Activated CD4-positive, alpha-beta memory T cell treated with anti-CD3 and anti-CD28 coated beads, Interleukin-2, amount 10 ng/mL, durations not matched to agents 7 days and 5 days (primary cell): ENCODE measurements around the gene FMN2. TPM values are rescaled to one million over a fixed set of nuclear protein-coding genes. Genes with fewer than 3 reads are reported as not detected.

Source experiments
- CTCF ChIA-PET: fragments of 350-600 bp; sonication (Branson Sonifier 250); formaldehyde crosslinking; loops from one replicate; lab custom pipeline; 2021; ENCODE audit warnings: antibody characterized with exemption, inconsistent platforms; lab: Charles Lee
- POLR2A ChIA-PET: fragments of 350-600 bp; sonication (Branson Sonifier 250); formaldehyde crosslinking; loops from one replicate; lab custom pipeline; 2021; ENCODE audit warnings: antibody characterized with exemption; lab: Charles Lee
- DNase-seq: peaks from one replicate; pipeline ENCODE4 v3.0.0-alpha.2; 2020
- H3K27ac Mint-ChIP-seq: one replicate; pipeline ENCODE4 v1.8.0; 2021; ENCODE audit warnings: mild to moderate bottlenecking, mixed read lengths
- H3K27me3 Mint-ChIP-seq: one replicate; pipeline ENCODE4 v1.8.0; 2021; ENCODE audit warnings: mixed read lengths
- H3K36me3 Mint-ChIP-seq: one replicate; pipeline ENCODE4 v1.8.0; 2021; ENCODE audit warnings: low read depth, mixed read lengths
- H3K4me1 Mint-ChIP-seq: one replicate; pipeline ENCODE4 v1.8.0; 2021; ENCODE audit warnings: mixed read lengths
- H3K4me3 Mint-ChIP-seq: one replicate; pipeline ENCODE4 v1.8.0; 2021; ENCODE audit warnings: mild to moderate bottlenecking, mixed read lengths
- H3K9me3 Mint-ChIP-seq: one replicate; pipeline ENCODE4 v1.8.0; 2021; ENCODE audit warnings: mixed read lengths
- total RNA-seq, 2 experiments: library from RNA; stranded (reverse); gene quantifications; one replicate each; pipeline ENCODE4 v1.2.3, GENCODE V29; 2021

The FMN2 gene
- total RNA-seq, 2 experiments from 2014 or later: not detected

DNA sequence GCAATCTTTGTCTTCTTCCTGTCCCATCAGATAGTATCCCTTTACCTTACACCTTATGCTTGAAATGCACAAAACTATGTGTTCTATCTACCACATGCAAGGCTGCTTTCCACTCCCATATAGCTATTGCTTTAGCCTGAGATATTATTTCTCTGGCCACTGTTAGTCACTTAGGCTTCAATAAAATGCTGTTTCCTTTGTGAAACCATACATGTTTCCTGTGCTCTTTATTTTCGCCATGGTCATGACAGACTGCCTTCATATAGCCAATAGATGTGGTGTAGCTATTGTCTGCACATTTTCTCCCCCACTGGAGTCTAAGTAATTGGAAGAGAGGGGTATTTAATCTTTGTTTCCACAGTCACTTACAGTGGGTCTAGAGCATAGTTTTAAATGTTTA lies 411.9 kb downstream of the FMN2 start:
- POLR2A ChIA-PET: no interaction called here
- DNase-seq: no peak
- no peaks in the 10 kb centered on the region for H3K27me3 Mint-ChIP-seq
- H3K27ac Mint-ChIP-seq: no peak overlapping the region
- CTCF ChIA-PET: no interaction called here
- peaks cover 17% of the 10 kb centered on the region for H3K4me1 Mint-ChIP-seq
- peaks cover 3% of the 10 kb centered on the region for H3K9me3 Mint-ChIP-seq
- H3K36me3 Mint-ChIP-seq: no peaks in the 10 kb centered on the region
- H3K4me3 Mint-ChIP-seq: no peak overlapping the region

GRCh38 chr1:240506176-240506575 lies 414.5 kb downstream of the FMN2 start:
- H3K27me3 Mint-ChIP-seq: no peaks in the 10 kb centered on the region
- POLR2A ChIA-PET: no interaction called here
- H3K27ac Mint-ChIP-seq: no peak overlapping the region
- H3K4me1 Mint-ChIP-seq: peaks cover 4% of the 10 kb centered on the region
- CTCF ChIA-PET: no interaction called here
- no peaks in the 10 kb centered on the region for H3K9me3 Mint-ChIP-seq
- no peak for DNase-seq
- no peak overlapping the region for H3K4me3 Mint-ChIP-seq
- H3K36me3 Mint-ChIP-seq: no peaks in the 10 kb centered on the region

DNA sequence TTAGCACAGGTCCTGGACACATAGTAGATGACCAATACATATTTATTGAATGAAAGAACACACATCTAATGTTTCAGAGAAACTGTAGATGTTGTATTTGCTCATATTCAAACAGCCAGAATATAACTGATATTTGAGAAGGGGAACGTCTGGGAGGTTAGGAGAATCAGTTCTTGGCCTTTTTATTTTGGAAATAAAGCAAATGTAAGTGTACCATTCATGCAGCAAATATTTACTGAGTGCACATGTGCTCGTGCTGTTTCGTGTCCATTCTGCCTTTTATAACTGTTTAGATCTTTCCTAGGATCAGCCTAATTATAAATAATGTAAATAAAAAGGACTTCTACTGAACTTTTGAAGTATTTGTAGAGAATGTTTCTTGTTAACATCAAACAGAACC lies 416.5 kb downstream of the FMN2 start:
- Mint-ChIP-seq H3K27ac (no peak overlapping the region), H3K36me3 (no peaks in the 10 kb centered on the region), H3K4me1 (peaks cover 4% of the 10 kb centered on the region), H3K9me3 (no peaks in the 10 kb centered on the region), H3K4me3 (no peak overlapping the region), H3K27me3 (no peaks in the 10 kb centered on the region)
- CTCF ChIA-PET: no interaction called here
- POLR2A ChIA-PET: no interaction called here
- no peak for DNase-seq

DNA sequence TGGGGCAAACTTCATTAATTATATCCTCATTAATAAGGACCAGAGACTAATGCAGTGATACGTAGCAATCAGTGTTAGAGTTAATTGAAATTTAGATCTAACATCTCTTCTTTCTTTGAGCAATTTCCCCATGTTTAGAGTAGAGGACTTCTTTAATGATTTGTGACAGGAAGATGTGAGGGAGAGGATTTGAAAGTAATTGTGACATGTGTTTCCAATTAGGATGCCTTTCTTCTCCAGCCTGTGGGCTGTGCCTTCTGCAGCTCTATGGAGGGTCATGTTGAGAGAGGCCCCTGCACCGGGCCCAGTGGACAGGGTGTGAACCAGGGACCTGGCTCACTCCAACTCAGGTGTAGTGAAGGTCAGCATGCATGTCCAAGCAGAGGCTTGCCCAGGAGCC lies 417.3 kb downstream of the FMN2 start:
- CTCF ChIA-PET: no interaction called here
- no peaks in the 10 kb centered on the region for H3K27me3 Mint-ChIP-seq

DNA sequence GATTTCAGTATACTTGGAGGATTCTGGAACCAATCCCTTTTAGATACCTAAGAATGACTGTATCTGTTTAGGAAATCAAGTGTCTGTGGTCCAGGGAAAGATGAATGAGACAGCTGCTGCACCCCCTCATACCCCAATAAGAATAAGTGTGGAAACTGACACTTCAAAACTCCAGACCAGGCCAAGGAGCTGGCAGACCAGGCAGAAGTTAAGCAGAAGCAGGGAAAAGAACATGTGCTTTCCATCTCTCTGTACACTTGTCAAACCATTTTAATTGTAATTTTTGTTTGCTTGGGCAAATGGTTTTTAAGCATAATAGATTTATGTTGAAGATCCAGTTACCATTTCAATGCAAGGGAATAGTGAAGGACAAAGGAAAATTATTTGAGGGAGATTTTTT lies 420.1 kb downstream of the FMN2 start:
- H3K27ac Mint-ChIP-seq: no peak overlapping the region
- H3K27me3 Mint-ChIP-seq: no peaks in the 10 kb centered on the region

More for the DNA sequence above, 417.3 kb downstream of the FMN2 start:
- Mint-ChIP-seq H3K36me3 (no peaks in the 10 kb centered on the region), H3K4me3 (no peak overlapping the region), H3K27ac (no peak overlapping the region), H3K4me1 (peaks cover 4% of the 10 kb centered on the region), H3K9me3 (no peaks in the 10 kb centered on the region)
- POLR2A ChIA-PET: no interaction called here
- DNase-seq: no peak

DNA sequence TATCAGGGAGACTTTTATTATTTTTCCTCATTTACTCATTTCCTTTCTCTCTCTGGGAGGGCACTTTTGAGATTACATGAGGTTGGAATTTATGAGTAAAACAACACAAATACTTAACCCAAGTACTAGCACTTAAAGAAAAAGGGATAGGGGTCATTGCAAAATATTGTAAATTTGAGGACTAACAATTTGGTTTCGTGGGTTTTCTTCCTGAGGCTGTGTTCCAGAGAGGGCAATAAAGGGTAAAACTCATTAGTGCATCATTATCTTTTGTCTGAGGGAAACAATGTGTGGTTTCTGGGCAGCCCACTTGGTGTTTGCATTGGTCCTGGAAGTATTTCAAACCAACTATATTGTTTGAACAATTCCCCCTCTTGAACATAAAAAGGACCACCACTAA lies 423.8 kb downstream of the FMN2 start:
- Mint-ChIP-seq H3K27ac (no peak overlapping the region), H3K4me1 (no peaks in the 10 kb centered on the region), H3K4me3 (no peak overlapping the region), H3K36me3 (no peaks in the 10 kb centered on the region), H3K27me3 (peaks cover 1% of the 10 kb centered on the region), H3K9me3 (no peaks in the 10 kb centered on the region)
- ChIA-PET POLR2A (no interaction called here), CTCF (no interaction called here)
- no peak for DNase-seq

More for the DNA sequence above, 420.1 kb downstream of the FMN2 start:
- Mint-ChIP-seq H3K9me3 (no peaks in the 10 kb centered on the region), H3K36me3 (no peaks in the 10 kb centered on the region), H3K4me3 (no peak overlapping the region), H3K4me1 (no peaks in the 10 kb centered on the region)
- DNase-seq: no peak
- CTCF ChIA-PET: no interaction called here
- POLR2A ChIA-PET: no interaction called here

- no peaks in the 10 kb centered on the region for H3K4me1 Mint-ChIP-seq
- DNase-seq: no peak
- no peak overlapping the region for H3K4me3 Mint-ChIP-seq
- POLR2A ChIA-PET: no interaction called here
- no peaks in the 10 kb centered on the region for H3K9me3 Mint-ChIP-seq
- H3K27me3 Mint-ChIP-seq: peaks cover 1% of the 10 kb centered on the region
- no peaks in the 10 kb centered on the region for H3K36me3 Mint-ChIP-seq
- CTCF ChIA-PET: no interaction called here
- no peak overlapping the region for H3K27ac Mint-ChIP-seq
These were observed 424.4 kb downstream of the FMN2 start for GRCh38 chr1:240516069-240516468.

GRCh38 chr1:240517891-240518290 lies 426.2 kb downstream of the FMN2 start:
- H3K27me3 Mint-ChIP-seq: peaks cover 1% of the 10 kb centered on the region
- no peak overlapping the region for H3K4me3 Mint-ChIP-seq
- CTCF ChIA-PET: no interaction called here
- H3K27ac Mint-ChIP-seq: no peak overlapping the region
- H3K36me3 Mint-ChIP-seq: no peaks in the 10 kb centered on the region
- H3K4me1 Mint-ChIP-seq: no peaks in the 10 kb centered on the region
- no peak for DNase-seq
- POLR2A ChIA-PET: no interaction called here
- no peaks in the 10 kb centered on the region for H3K9me3 Mint-ChIP-seq

DNA sequence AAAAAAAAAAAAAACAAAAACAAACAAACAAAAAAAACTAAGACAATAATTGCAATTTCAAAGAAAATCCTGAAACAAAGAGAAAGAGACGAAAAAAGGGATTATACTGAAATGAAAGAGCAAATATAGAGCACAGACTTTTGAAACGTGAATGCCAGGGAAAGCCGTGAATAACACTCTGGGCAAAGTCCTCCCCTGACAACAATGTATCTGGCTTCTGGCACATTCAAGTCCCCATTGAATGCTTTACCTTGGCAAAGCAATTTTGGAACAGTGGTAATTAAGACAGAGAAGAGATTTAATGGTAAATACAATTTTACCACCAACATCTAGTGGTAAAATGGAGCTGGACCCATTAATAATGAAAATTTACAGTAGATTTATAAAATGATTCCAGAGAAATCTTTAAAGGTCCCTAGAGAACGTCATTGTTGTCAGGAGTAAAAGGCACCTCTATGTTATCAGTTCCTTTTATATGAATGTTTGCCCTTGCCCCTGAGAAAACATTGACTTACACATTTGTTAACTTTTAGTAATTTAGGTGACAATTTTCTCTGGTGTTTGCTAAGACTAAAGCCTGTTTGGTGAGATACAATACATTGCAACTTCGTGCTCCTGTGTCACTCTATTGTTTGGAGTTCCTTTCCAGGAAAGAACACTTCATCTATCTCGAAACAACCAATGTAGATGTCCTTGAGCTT lies 430.6 kb downstream of the FMN2 start:
- no peaks in the 10 kb centered on the region for H3K9me3 Mint-ChIP-seq
- ChIA-PET POLR2A (no interaction called here), CTCF (no interaction called here)
- no peak for DNase-seq
- H3K4me1 Mint-ChIP-seq: no peaks in the 10 kb centered on the region
- H3K4me3 Mint-ChIP-seq: no peak overlapping the region
- H3K27me3 Mint-ChIP-seq: peaks cover 1% of the 10 kb centered on the region
- H3K27ac Mint-ChIP-seq: no peak overlapping the region
- no peaks in the 10 kb centered on the region for H3K36me3 Mint-ChIP-seq

DNA sequence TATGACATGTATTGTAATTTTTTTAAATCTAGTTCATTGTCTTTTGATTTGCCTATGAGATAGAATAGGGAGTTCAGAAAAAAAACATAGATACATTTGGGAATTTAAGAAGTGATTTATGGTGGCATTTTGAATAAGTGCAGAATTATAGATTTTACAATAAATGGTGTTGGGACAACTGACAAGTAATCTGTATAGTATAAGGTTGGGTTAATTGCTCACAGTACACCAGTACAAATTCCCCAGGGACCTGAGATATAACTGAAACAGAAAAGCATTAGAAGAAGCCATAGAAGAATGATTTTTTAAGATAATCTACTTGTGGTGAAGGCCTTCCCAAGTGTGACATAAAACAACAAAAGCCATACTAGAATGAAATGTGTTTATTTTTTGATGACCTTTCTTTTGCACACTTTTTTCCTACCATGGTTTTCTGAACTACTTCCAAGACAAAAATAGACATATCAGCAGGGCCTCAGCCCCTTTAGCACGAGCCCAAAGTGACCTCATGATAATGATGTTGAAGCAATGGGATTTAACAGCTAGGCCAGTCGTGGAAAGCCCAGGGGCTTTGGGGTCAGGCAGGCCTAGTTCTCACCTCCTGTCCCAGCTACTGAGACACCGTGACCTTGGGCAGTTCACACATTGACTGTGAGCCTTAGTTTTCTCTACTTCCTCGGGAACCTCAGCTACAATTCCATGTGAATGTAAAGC lies 432.8 kb downstream of the FMN2 start:
- no peak overlapping the region for H3K27ac Mint-ChIP-seq
- H3K9me3 Mint-ChIP-seq: no peaks in the 10 kb centered on the region
- no peak for DNase-seq
- POLR2A ChIA-PET: no interaction called here
- CTCF ChIA-PET: no interaction called here
- H3K4me1 Mint-ChIP-seq: no peaks in the 10 kb centered on the region
- H3K36me3 Mint-ChIP-seq: no peaks in the 10 kb centered on the region
- no peak overlapping the region for H3K4me3 Mint-ChIP-seq
- no peaks in the 10 kb centered on the region for H3K27me3 Mint-ChIP-seq
